Astrocyte of the spinal cord (primary cell): ENCODE data around the gene SYNDIG1.

ENCODE experiments used
- DNase-seq: peaks from one replicate; pipeline ENCODE4 v3.0.0; 2011; ENCODE audit warnings: low read depth, low spot score
- H3K4me3 ChIP-seq: 2 replicates; pipeline ENCODE4 v1.5.1; 2011; ENCODE audit warnings: low read depth, mild to moderate bottlenecking, low read length, moderate library complexity
- CTCF ChIP-seq: IDR thresholded peaks from 2 replicates; pipeline ENCODE4 v1.5.1; 2012; ENCODE audit warnings: low read depth, mild to moderate bottlenecking, low read length, inconsistent platforms
- in situ Hi-C: cut with HindIII; loops from 2 replicates; pipeline ENCODE4 v1.10.0; 2017; ENCODE audit warnings: low sequenced_read_pairs

SYNDIG1 gene

GRCh38 chr20:24648919-24649318, 179.5 kb downstream of the SYNDIG1 start:
- TF ChIP-seq CTCF, result no peak
- no peak overlapping the region for H3K4me3 ChIP-seq
- in situ Hi-C loops, result no loop called here
- no peak for DNase-seq

- in situ Hi-C loops, result no loop called here
- no peak overlapping the region for H3K4me3 ChIP-seq
- TF ChIP-seq CTCF, result no peak
- peak; percentile 48 for DNase-seq
Observed at GRCh38 chr20:24649787-24650490, 180.5 kb downstream of the SYNDIG1 start.

- in situ Hi-C loops, result no loop called here
- no peak overlapping the region for H3K4me3 ChIP-seq
- no peak for TF ChIP-seq CTCF
- DNase-seq, result peak; percentile 89
Observed at GRCh38 chr20:24651171-24651975, 181.9 kb downstream of the SYNDIG1 start.

GRCh38 chr20:24651976-24652345, 182.5 kb downstream of the SYNDIG1 start:
- in situ Hi-C loops, result no loop called here
- no peak for TF ChIP-seq CTCF
- no peak for DNase-seq
- H3K4me3 ChIP-seq, result no peak overlapping the region

GRCh38 chr20:24653306-24653705, 183.9 kb downstream of the SYNDIG1 start:
- H3K4me3 ChIP-seq, result no peak overlapping the region
- in situ Hi-C loops, result no loop called here
- DNase-seq, result peak; percentile 37
- no peak for TF ChIP-seq CTCF

- no peak overlapping the region for H3K4me3 ChIP-seq
- no peak for TF ChIP-seq CTCF
- no peak for DNase-seq
- in situ Hi-C loops, result no loop called here
Observed at GRCh38 chr20:24654425-24654824, 185.0 kb downstream of the SYNDIG1 start.
